IMR-90 (cell line): Measurements from ENCODE around the gene UCK2. TPM values are rescaled to one million over a fixed set of nuclear protein-coding genes. Genes with fewer than 3 reads are reported as not detected.

Source experiments
- ATAC-seq: fragments of 200-7000 bp; cut with Tn5 transposase; 2 replicates; pipeline ENCODE4 v1.9.1; 2020; ENCODE audit warnings: low read depth, mild to moderate bottlenecking, moderate library complexity
- BruUV-seq: library from RNA; stranded (reverse); fragments of 400-500 nt; replicated peaks from 2 replicates; lab custom pipeline; 2021; lab: Mats Ljungman, UMichigan
- CTCF ChIA-PET: fragments of 300-600 bp; formaldehyde crosslinking; extraction: SDS; loops from one replicate; lab custom pipeline; 2021; ENCODE audit warnings: antibody characterized with exemption; lab: Yijun Ruan, JAX
- POLR2A ChIA-PET: fragments of 300-600 bp; sonication (Branson Sonifier 250); formaldehyde crosslinking; loops from one replicate; lab custom pipeline; 2022; ENCODE audit warnings: antibody characterized with exemption; ENCODE audit not compliant: unreplicated experiment; lab: Charles Lee
- DNase-seq: peaks from one replicate; pipeline ENCODE4 v3.0.0; 2013
- H2AFZ ChIP-seq: replicated peaks from 2 replicates; pipeline ENCODE3; 2013; ENCODE audit warnings: low read length, mild to moderate bottlenecking; ENCODE audit not compliant: poor library complexity
- H2AK5ac ChIP-seq: 2 replicates; pipeline ENCODE4 v1.6.1; 2013; ENCODE audit warnings: low read depth, low read length, inconsistent platforms
- H2AK9ac ChIP-seq: replicated peaks from 2 replicates; pipeline ENCODE3; 2013; ENCODE audit warnings: mild to moderate bottlenecking, low read depth, low read length, moderate library complexity; ENCODE audit not compliant: poor library complexity
- H2BK120ac ChIP-seq: 2 replicates; pipeline ENCODE4 v1.6.1; 2013; ENCODE audit warnings: low read depth, low read length, inconsistent platforms
- H2BK15ac ChIP-seq: 3 replicates; pipeline ENCODE4 v1.6.1; 2013; ENCODE audit warnings: low read depth, low read length, inconsistent platforms
- H2BK20ac ChIP-seq: 2 replicates; pipeline ENCODE4 v1.6.1; 2013; ENCODE audit warnings: low read depth, mild to moderate bottlenecking, inconsistent platforms, low read length, moderate library complexity
- H2BK5ac ChIP-seq: 2 replicates; pipeline ENCODE4 v1.6.1; 2013; ENCODE audit warnings: mild to moderate bottlenecking, low read depth, low read length, inconsistent platforms; ENCODE audit not compliant: poor library complexity, severe bottlenecking
- H3K14ac ChIP-seq: replicated peaks from 2 replicates; pipeline ENCODE4 v1.6.1; 2013; ENCODE audit warnings: low read depth, low read length, inconsistent platforms
- H3K18ac ChIP-seq: 2 replicates; pipeline ENCODE4 v1.6.1; 2013; ENCODE audit warnings: low read depth, low read length, control low read depth
- H3K23ac ChIP-seq: 2 replicates; pipeline ENCODE4 v1.6.1; 2013; ENCODE audit warnings: low read depth, low read length, inconsistent platforms
- H3K27ac ChIP-seq: 2 replicates; pipeline ENCODE4 v1.5.1; 2013; ENCODE audit warnings: mild to moderate bottlenecking, control low read depth, low read length; ENCODE audit not compliant: insufficient read depth
- H3K27me3 ChIP-seq: 2 replicates; pipeline ENCODE4 v1.6.1; 2013; ENCODE audit warnings: low read length; ENCODE audit not compliant: control insufficient read depth, insufficient read depth
- H3K36me3 ChIP-seq: 2 replicates; pipeline ENCODE4 v1.6.1; 2013; ENCODE audit warnings: low read length, mixed read lengths; ENCODE audit not compliant: control insufficient read depth, insufficient read depth
- H3K4ac ChIP-seq: 2 replicates; pipeline ENCODE4 v1.6.1; 2013; ENCODE audit warnings: low read depth, low read length, inconsistent platforms
- H3K4me1 ChIP-seq: 2 replicates; pipeline ENCODE4 v1.6.1; 2013; ENCODE audit warnings: low read length, mixed read lengths; ENCODE audit not compliant: control insufficient read depth, insufficient read depth
- H3K4me2 ChIP-seq: 2 replicates; pipeline ENCODE4 v1.6.1; 2013; ENCODE audit warnings: low read depth, mild to moderate bottlenecking, control low read depth, low read length, moderate library complexity
- H3K4me3 ChIP-seq: 2 replicates; pipeline ENCODE4 v1.5.1; 2013; ENCODE audit warnings: low read depth, mild to moderate bottlenecking, control low read depth, low read length, moderate library complexity; ENCODE audit not compliant: insufficient read depth
- H3K56ac ChIP-seq: 2 replicates; pipeline ENCODE4 v1.6.1; 2013; ENCODE audit warnings: low read length, inconsistent platforms; ENCODE audit not compliant: insufficient read depth; ENCODE audit errors: extremely low read depth
- H3K79me1 ChIP-seq, 2 experiments: 2 replicates each; pipeline ENCODE4 v1.6.1; 2013; ENCODE audit warnings: low read length in 2 of 2, inconsistent platforms in 1 of 2, low read depth in 1 of 2
- H3K9ac ChIP-seq: 2 replicates; pipeline ENCODE4 v1.6.1; 2013; ENCODE audit warnings: low read depth, low read length, control low read depth
- H3K9me1 ChIP-seq: 2 replicates; pipeline ENCODE4 v1.6.1; 2013; ENCODE audit warnings: low read length, inconsistent platforms; ENCODE audit not compliant: insufficient read depth
- H3K9me3 ChIP-seq: 2 replicates; pipeline ENCODE4 v1.6.1; 2013; ENCODE audit warnings: low read length; ENCODE audit not compliant: control insufficient read depth, insufficient read depth
- H4K20me1 ChIP-seq: 2 replicates; pipeline ENCODE4 v1.6.1; 2013; ENCODE audit warnings: low read length, inconsistent platforms; ENCODE audit not compliant: insufficient read depth
- H4K5ac ChIP-seq: 2 replicates; pipeline ENCODE4 v1.6.1; 2013; ENCODE audit warnings: mild to moderate bottlenecking, low read depth, low read length, control low read depth
- H4K8ac ChIP-seq, 2 experiments: 2 replicates each; pipeline ENCODE4 v1.6.1; 2013; ENCODE audit warnings: low read depth in 2 of 2, low read length in 2 of 2, control low read depth in 1 of 2, inconsistent platforms in 1 of 2
- H4K91ac ChIP-seq: 2 replicates; pipeline ENCODE4 v1.6.1; 2013; ENCODE audit warnings: low read depth, low read length, inconsistent platforms; ENCODE audit not compliant: insufficient read depth
- CEBPB ChIP-seq: IDR thresholded peaks from 2 replicates; pipeline ENCODE4 v1.6.1; 2012; ENCODE audit warnings: low read depth, low read length, improper control_type of control experiment
- CHD1 ChIP-seq: IDR thresholded peaks from 2 replicates; pipeline ENCODE4 v1.6.1; 2012; ENCODE audit warnings: low read depth, low read length, improper control_type of control experiment
- MAFK ChIP-seq: IDR thresholded peaks from 2 replicates; pipeline ENCODE4 v1.6.1; 2012; ENCODE audit warnings: low read depth, low read length, improper control_type of control experiment
- MAZ ChIP-seq: IDR thresholded peaks from 2 replicates; pipeline ENCODE4 v1.6.1; 2012; ENCODE audit warnings: low read depth, mild to moderate bottlenecking, low read length, improper control_type of control experiment, moderate library complexity, borderline replicate concordance
- NFE2L2 ChIP-seq: fragments of 150-350 bp; IDR thresholded peaks from 2 replicates; pipeline ENCODE4 v1.6.1; 2016; ENCODE audit warnings: low read depth, mild to moderate bottlenecking, low read length
- POLR2A ChIP-seq: IDR thresholded peaks from 2 replicates; pipeline ENCODE4 v1.6.1; 2012; ENCODE audit warnings: mild to moderate bottlenecking, low read depth, low read length
- RAD21 ChIP-seq: IDR thresholded peaks from 2 replicates; pipeline ENCODE4 v1.6.1; 2012; ENCODE audit warnings: low read length, improper control_type of control experiment
- RFX5 ChIP-seq: IDR thresholded peaks from 2 replicates; pipeline ENCODE4 v1.8.0; 2012; ENCODE audit warnings: low read depth, mild to moderate bottlenecking, low read length, moderate library complexity
- SMC3 ChIP-seq: fragments of 150-350 bp; IDR thresholded peaks from 2 replicates; pipeline ENCODE4 v1.6.1; 2016; ENCODE audit warnings: low read depth, mild to moderate bottlenecking, antibody characterized with exemption, low read length, moderate library complexity
- WGBS, 2 experiments: methylation state at CpG; one replicate each; pipeline versions ENCODE4 v1.1.5 to v1.1.7; 2013; ENCODE audit warnings: missing lambda C conversion rate in 2 of 2; ENCODE audit not compliant: insufficient read length in 1 of 2; ENCODE audit errors: extremely low coverage in 2 of 2; 5-methylcytosine and 5-hydroxymethylcytosine counted together
- dilution Hi-C: fragments of 300-500 bp; cut with HindIII; formaldehyde crosslinking; loops from one replicate; pipeline ENCODE4 v1.14.3; 2018; ENCODE audit warnings: low sequenced_read_pairs; ENCODE audit not compliant: unreplicated experiment
- in situ Hi-C: fragments of 300-500 bp; cut with MboI; formaldehyde crosslinking; loops from 3 replicates; pipeline ENCODE4 v1.14.3; 2019; ENCODE audit warnings: low sequenced_read_pairs, inconsistent platforms, mixed read lengths
- intact Hi-C: fragments of 100-400 bp; cut with micrococcal nuclease; formaldehyde crosslinking; loops from 2 replicates; pipeline ENCODE4 v1.10.0; 2022
- polyA plus RNA-seq, 3 experiments: library from polyadenylated mRNA; depleted of rRNA; stranded (reverse); fragments of >200 nt; gene quantifications; 2 replicates each; pipeline ENCODE4 v1.2.3, GENCODE V29; 2012; ENCODE audit warnings: low replicate concordance in 1 of 3
- total RNA-seq: library from RNA; depleted of rRNA; stranded (reverse); fragments of >200 nt; gene quantifications from 2 replicates; pipeline ENCODE4 v1.2.3, GENCODE V29; 2012

The UCK2 gene
- total and polyA plus RNA-seq, 2 of the 4 experiments (the other 2 are of a cell fraction), result 83.0 to 87.8 TPM

GRCh38 chr1:165900576-165901380 lies 73.4 kb downstream of the UCK2 start (continued):
- no peak for TF ChIP-seq MAFK

GRCh38 chr1:165902565-165902964 lies 75.2 kb downstream of the UCK2 start:
- Histone ChIP-seq H3K4ac (peak overlapping the region; percentile 82; the same call in 1 of the 2 replicates), H3K18ac (no peak overlapping the region; the same call in 1 of the 2 replicates), H3K4me1 (peaks cover 46% of the 10 kb centered on the region), H3K9ac (no peak overlapping the region), H4K5ac (peak overlapping the region; percentile 93; the same call in 1 of the 2 replicates), H2AK5ac (peak overlapping the region; percentile 82; the same call in 1 of the 2 replicates), H2AFZ (no peak overlapping the region), H4K91ac (0 out of 2 replicates have a peak overlapping the region, but pooled peaks have one; percentile 79), H2AK9ac (no peak overlapping the region), H3K27ac (no peak overlapping the region), H2BK5ac (peak overlapping the region; percentile 93), H3K9me1 (peaks cover 47% of the 10 kb centered on the region), H3K79me1 (peaks cover 37 to 84% of the 10 kb centered on the region in 2 experiments), H3K4me3 (no peak overlapping the region), H3K56ac (no peak overlapping the region), H3K4me2 (no peak overlapping the region), H3K27me3 (no peaks in the 10 kb centered on the region), H2BK120ac (peak overlapping the region; percentile 85; the same call in 1 of the 2 replicates), H3K9me3 (no peaks in the 10 kb centered on the region), H4K20me1 (no peaks in the 10 kb centered on the region), H4K8ac (peak overlapping the region; percentile 64 to 77; a peak in 2 of 4 replicates), H3K23ac (no peak overlapping the region), H2BK20ac (peak overlapping the region; percentile 84; the same call in 1 of the 2 replicates), H2BK15ac (peak overlapping the region; percentile 71; the same call in 1 of the 3 replicates), H3K14ac (no peak overlapping the region), H3K36me3 (peaks cover 17% of the 10 kb centered on the region)
- no TSS peak for BruUV-seq
- WGBS, 2 experiments, result 100% methylated on average over 1 of the region's 4 CpGs; no CpG with 5 or more reads in 1 of the 2 experiments
- no peak for DNase-seq
- ATAC-seq, result no peak
- CTCF ChIA-PET, result no interaction called here
- in situ Hi-C loops (no loop called here), dilution Hi-C loops (no loop called here), intact Hi-C loops (no loop called here)
- POLR2A ChIA-PET, result no interaction called here
- TF ChIP-seq RAD21 (no peak), SMC3 (no peak), CEBPB (no peak), CHD1 (no peak), MAZ (no peak), NFE2L2 (no peak), RFX5 (no peak), POLR2A (no peak), MAFK (no peak)
